ENCODE data around the gene AIP.

Gene AIP

GRCh38 chr11:67502328-67502979, 19.6 kb downstream of the AIP start:
- no peak for DNase-seq
- in situ Hi-C loops (cut with HindIII; ENCODE audit: low pct_ligation_motif_present, low sequenced_read_pairs): no loop called here
- no peaks in the 10 kb centered on the region for H3K27me3 ChIP-seq (replicated peaks)
- no peak for TF ChIP-seq CTCF (IDR thresholded peaks at IDR 0.05; ENCODE audit: low read depth, low read length, missing control alignments)
- peaks cover 30% of the 10 kb centered on the region for H3K36me3 ChIP-seq (replicated peaks)
- H3K4me3 ChIP-seq (ENCODE audit: low read depth, low read length): no peak overlapping the region
- no peak overlapping the region for H3K27ac ChIP-seq

GRCh38 chr11:67503119-67504004, 20.5 kb downstream of the AIP start:
- Histone ChIP-seq H3K36me3 (replicated peaks) (peaks cover 23% of the 10 kb centered on the region), H3K27me3 (replicated peaks) (no peaks in the 10 kb centered on the region), H3K4me3 (ENCODE audit: low read depth, low read length) (peak overlapping the region; percentile 80), H3K27ac (no peak overlapping the region)
- in situ Hi-C loops (cut with HindIII; ENCODE audit: low pct_ligation_motif_present, low sequenced_read_pairs): no loop called here
- no peak for DNase-seq
- no peak for TF ChIP-seq CTCF (IDR thresholded peaks at IDR 0.05; ENCODE audit: low read depth, low read length, missing control alignments)

- peaks cover 21% of the 10 kb centered on the region for H3K36me3 ChIP-seq (replicated peaks)
- in situ Hi-C loops (cut with HindIII; ENCODE audit: low pct_ligation_motif_present, low sequenced_read_pairs): no loop called here
- peak; percentile 12 for DNase-seq
These were observed 21.5 kb downstream of the AIP start for GRCh38 chr11:67504005-67504949.

GRCh38 chr11:67504950-67505581, 22.2 kb downstream of the AIP start, which contains the start of gene PITPNM1:
TSS of gene PITPNM1 (minus strand) at chr11:67505363. CDS start at chr11:67504180, 1,183 bp downstream.
- in situ Hi-C loops (cut with HindIII; ENCODE audit: low pct_ligation_motif_present, low sequenced_read_pairs): no loop called here
- H3K27me3 ChIP-seq (replicated peaks): no peaks in the 10 kb centered on the region
- TF ChIP-seq CTCF (IDR thresholded peaks at IDR 0.05; ENCODE audit: low read depth, low read length, missing control alignments): no peak
- DNase-seq: no peak
- H3K36me3 ChIP-seq (replicated peaks): peaks cover 18% of the 10 kb centered on the region
- peak within 1 kb of the TSS; percentile 53 for H3K27ac ChIP-seq
- H3K4me3 ChIP-seq (ENCODE audit: low read depth, low read length): peak within 1 kb of the TSS; percentile 80

More at GRCh38 chr11:67504005-67504949, 21.5 kb downstream of the AIP start:
- TF ChIP-seq CTCF (IDR thresholded peaks at IDR 0.05; ENCODE audit: low read depth, low read length, missing control alignments): no peak
- Histone ChIP-seq H3K27ac (peak overlapping the region; percentile 53), H3K4me3 (ENCODE audit: low read depth, low read length) (peak overlapping the region; percentile 80), H3K27me3 (replicated peaks) (no peaks in the 10 kb centered on the region)
